HS-5 (cell line): ENCODE data around the gene TSKS.

Experiments used
- DNase-seq: peaks from one replicate; pipeline ENCODE4 v3.0.0-alpha.2; 2012; ENCODE audit warnings: low read depth

Gene TSKS

GRCh38 chr19:49763230-49763629 is at the start of gene TSKS:
Gene TSKS (minus strand): TSS chr19:49763306. CDS start chr19:49763247, 59 bp downstream.
- DNase-seq: no peak

DNA sequence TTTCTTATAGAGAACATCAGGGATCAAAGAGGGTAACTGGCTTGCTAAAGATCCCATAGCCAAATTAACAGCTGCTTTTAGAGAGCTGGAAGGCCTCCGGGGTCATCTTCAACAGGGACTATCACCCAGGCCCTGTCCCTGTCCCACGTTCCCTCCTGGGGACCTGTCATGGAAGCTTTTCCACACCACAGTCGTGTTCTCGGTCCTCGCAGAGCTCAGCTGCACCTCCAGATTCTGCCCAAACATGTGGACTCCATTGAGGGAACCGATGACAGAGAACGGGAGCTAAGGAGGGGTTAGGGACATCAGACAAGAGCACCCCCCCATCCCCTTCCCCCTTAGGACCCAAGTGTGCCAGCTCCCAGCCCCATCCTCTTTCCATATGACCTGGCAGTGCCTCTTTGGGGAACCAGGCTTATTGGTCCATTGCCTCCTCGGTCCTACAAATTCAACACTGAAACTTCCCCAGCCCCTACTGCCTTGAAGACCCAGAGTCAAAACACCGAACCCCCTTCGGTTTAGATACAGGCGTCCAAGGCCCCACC is 49.4 kb upstream of the TSKS start:
- DNase-seq: no peak

GRCh38 chr19:49811328-49811727 is 48.2 kb upstream of the TSKS start:
- no peak for DNase-seq

GRCh38 chr19:49809941-49810389 is 46.9 kb upstream of the TSKS start:
- no peak for DNase-seq

GRCh38 chr19:49809160-49809940 is 46.2 kb upstream of the TSKS start:
- no peak for DNase-seq

GRCh38 chr19:49808711-49809159 is 45.6 kb upstream of the TSKS start:
- DNase-seq: no peak

- DNase-seq: no peak
Measured at GRCh38 chr19:49807904-49808675, 45.0 kb upstream of the TSKS start.

DNA sequence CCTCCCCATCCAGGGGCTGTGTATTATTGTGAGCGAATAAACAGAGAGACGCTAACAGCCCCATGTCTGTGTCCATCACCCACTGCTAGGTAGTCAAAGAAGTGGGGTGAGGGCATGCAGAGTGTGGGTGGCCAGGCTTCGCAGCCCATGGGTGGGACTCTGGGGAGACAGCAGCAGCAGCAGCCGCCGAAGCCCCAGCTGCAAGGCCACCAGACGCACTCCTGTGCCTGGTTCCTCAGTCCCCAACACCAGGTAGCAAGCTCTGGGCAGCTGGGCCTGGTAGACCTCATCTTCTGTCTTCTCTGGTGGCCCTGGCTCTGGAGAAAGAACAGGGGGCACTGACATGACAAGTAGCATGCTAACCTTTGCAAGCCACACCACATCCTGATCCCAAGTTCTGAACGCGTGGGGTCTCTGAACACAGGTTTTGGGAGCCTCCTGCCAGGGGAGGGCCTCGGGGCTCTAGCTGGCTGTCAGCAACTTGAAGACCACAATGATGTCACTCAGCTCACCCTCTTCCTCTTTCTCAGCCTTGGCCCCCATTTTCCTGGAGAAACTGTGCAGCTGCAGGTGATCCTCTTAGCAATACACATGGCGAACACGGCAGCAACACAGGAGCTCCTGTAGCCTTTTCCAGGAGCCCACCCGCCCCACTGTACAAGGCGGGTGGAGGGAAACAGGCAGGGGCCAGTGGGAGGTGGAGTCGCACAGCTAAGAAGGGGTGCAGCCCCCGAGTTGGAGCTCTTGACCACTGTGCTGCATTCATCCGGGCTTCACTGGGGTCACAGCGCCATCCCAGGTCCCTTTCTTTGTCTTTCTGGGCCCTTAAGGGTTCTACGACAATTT is 44.2 kb upstream of the TSKS start:
- no peak for DNase-seq

GRCh38 chr19:49806620-49806959 is 43.5 kb upstream of the TSKS start:
- DNase-seq: no peak

GRCh38 chr19:49805822-49806619 is 42.9 kb upstream of the TSKS start:
- no peak for DNase-seq

GRCh38 chr19:49803529-49803856 is 40.4 kb upstream of the TSKS start:
- no peak for DNase-seq

DNA sequence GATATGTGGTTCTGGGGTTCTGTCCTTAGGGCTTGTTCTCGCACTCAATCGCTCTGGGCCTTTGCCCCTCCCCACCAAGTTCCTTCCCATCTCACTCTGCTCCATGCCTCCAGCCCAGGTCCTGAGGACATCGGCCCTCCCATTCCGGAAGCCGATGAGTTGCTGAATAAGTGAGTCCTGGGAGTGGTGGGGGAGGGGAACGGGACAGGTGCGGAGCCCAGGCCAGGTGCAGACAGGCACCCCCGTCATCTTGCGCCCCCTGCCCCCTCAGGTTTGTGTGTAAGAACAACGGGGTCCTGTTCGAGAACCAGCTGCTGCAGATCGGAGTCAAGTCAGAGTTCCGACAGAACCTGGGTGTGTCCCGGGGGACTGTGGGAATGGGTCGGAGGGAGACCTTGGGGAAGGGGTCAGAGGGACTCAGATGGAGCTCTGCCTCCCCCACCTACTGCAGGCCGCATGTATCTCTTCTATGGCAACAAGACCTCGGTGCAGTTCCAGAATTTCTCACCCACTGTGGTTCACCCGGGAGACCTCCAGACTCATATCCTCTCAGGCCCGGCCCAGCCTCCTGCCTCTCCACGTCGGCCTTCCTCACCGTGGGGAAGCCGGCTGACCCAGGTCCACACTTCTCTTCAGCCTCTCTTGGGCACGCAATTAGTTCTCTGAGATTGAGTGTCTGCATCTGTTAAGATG is 39.9 kb upstream of the TSKS start:
- no peak for DNase-seq

- no peak for DNase-seq
Measured at GRCh38 chr19:49801966-49802661, 39.0 kb upstream of the TSKS start.

GRCh38 chr19:49801401-49801888 is 38.3 kb upstream of the TSKS start:
- DNase-seq: no peak

GRCh38 chr19:49800771-49801170 is 37.7 kb upstream of the TSKS start:
- no peak for DNase-seq

- DNase-seq: no peak
Measured at GRCh38 chr19:49799798-49800376, 36.8 kb upstream of the TSKS start.

- DNase-seq: no peak
Measured at GRCh38 chr19:49799271-49799797, 36.2 kb upstream of the TSKS start.

- no peak for DNase-seq
Measured at GRCh38 chr19:49798574-49798973, 35.5 kb upstream of the TSKS start.

DNA sequence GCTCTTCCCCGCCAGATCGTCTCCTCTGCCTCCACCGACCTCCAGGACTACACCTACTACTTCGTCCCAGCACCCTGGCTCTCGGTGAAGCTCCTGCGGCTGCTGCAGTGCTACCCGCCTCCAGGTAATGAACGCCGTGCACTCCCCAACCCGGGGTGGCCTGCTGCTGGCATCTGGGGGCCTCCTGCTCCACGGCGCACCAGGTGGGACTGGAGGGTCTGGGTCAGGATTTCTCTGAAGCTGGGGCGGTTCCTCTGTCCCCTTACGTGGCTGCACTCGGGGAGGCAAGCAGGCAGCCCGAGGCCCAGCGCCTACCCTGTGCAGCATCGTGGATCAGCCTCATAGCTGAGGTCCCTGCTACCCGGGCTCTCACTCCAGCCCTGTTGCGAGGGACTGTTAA is 32.5 kb upstream of the TSKS start:
- no peak for DNase-seq

DNA sequence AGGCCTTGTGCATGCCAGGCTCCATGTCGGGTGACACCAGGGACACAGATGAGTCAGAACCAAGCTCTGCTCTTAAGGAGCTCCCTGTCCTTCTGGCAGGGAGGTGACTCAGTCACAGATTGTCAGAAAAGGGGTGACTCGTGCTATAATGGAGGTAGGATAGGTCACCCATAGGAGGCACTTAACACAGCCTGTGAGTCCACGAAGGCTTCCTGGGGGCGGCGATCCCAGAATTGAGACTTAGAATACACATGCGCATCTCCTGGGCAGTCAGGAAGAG is 30.4 kb upstream of the TSKS start:
- DNase-seq: no peak
